Central memory CD8-positive, alpha-beta T cell (primary cell): Measurements from ENCODE around the gene GSK3B.

Experiments used
- ATAC-seq: fragments of 150-1000 bp; cut with Tn5 transposase; replicated peaks from 2 replicates; pipeline ENCODE4 v1.10.0; 2022; ENCODE audit warnings: mild to moderate bottlenecking, moderate FRiP score, moderate number of reproducible peaks; ENCODE audit not compliant: poor library complexity, severe bottlenecking; ENCODE audit errors: extremely low read depth
- DNase-seq, 2 donors: peaks; one replicate each; pipeline ENCODE4 v3.0.0; 2021; ENCODE audit warnings: low spot score in 2 of 2
- H3K27ac Mint-ChIP-seq: one replicate; pipeline ENCODE4 v1.8.0; 2022; ENCODE audit warnings: low read depth, mild to moderate bottlenecking, moderate library complexity, mixed read lengths
- H3K27me3 Mint-ChIP-seq: one replicate; pipeline ENCODE4 v1.8.0; 2022; ENCODE audit warnings: mixed read lengths
- H3K36me3 Mint-ChIP-seq: one replicate; pipeline ENCODE4 v1.8.0; 2022; ENCODE audit warnings: mild to moderate bottlenecking, moderate library complexity, mixed read lengths; ENCODE audit not compliant: insufficient read depth
- H3K4me1 Mint-ChIP-seq: one replicate; pipeline ENCODE4 v1.8.0; 2022; ENCODE audit warnings: mixed read lengths
- H3K4me3 Mint-ChIP-seq: one replicate; pipeline ENCODE4 v1.8.0; 2022; ENCODE audit warnings: mild to moderate bottlenecking, moderate library complexity, mixed read lengths
- H3K9me3 Mint-ChIP-seq: one replicate; pipeline ENCODE4 v1.8.0; 2022; ENCODE audit warnings: mixed read lengths

Gene GSK3B

GRCh38 chr3:119800844-119801243, 293.4 kb downstream of the GSK3B start:
- Mint-ChIP-seq H3K4me1 (no peaks in the 10 kb centered on the region), H3K9me3 (no peaks in the 10 kb centered on the region), H3K27ac (no peak overlapping the region), H3K36me3 (peaks cover 4% of the 10 kb centered on the region), H3K4me3 (no peak overlapping the region), H3K27me3 (peaks cover 12% of the 10 kb centered on the region)
- ATAC-seq (no peak), DNase-seq (no peak)

GRCh38 chr3:119796785-119797184, 297.5 kb downstream of the GSK3B start:
- Mint-ChIP-seq H3K27me3 (peaks cover 12% of the 10 kb centered on the region), H3K27ac (no peak overlapping the region), H3K9me3 (no peaks in the 10 kb centered on the region), H3K4me1 (no peaks in the 10 kb centered on the region), H3K4me3 (no peak overlapping the region), H3K36me3 (peaks cover 4% of the 10 kb centered on the region)
- ATAC-seq, result no peak
- DNase-seq, result no peak

GRCh38 chr3:119796368-119796767, 297.9 kb downstream of the GSK3B start:
- Mint-ChIP-seq H3K36me3 (peaks cover 4% of the 10 kb centered on the region), H3K27me3 (peaks cover 12% of the 10 kb centered on the region), H3K4me3 (no peak overlapping the region), H3K4me1 (no peaks in the 10 kb centered on the region), H3K27ac (no peak overlapping the region), H3K9me3 (no peaks in the 10 kb centered on the region)
- ATAC-seq, result no peak
- no peak for DNase-seq

GRCh38 chr3:119795849-119796248, 298.4 kb downstream of the GSK3B start:
- DNase-seq (no peak), ATAC-seq (no peak)
- H3K9me3 Mint-ChIP-seq, result no peaks in the 10 kb centered on the region
- H3K27ac Mint-ChIP-seq, result no peak overlapping the region
- H3K4me3 Mint-ChIP-seq, result no peak overlapping the region
- H3K27me3 Mint-ChIP-seq, result peaks cover 10% of the 10 kb centered on the region
- no peaks in the 10 kb centered on the region for H3K4me1 Mint-ChIP-seq
- H3K36me3 Mint-ChIP-seq, result peaks cover 4% of the 10 kb centered on the region

GRCh38 chr3:119794971-119795612, 299.2 kb downstream of the GSK3B start:
- Mint-ChIP-seq H3K27ac (no peak overlapping the region), H3K36me3 (peaks cover 4% of the 10 kb centered on the region), H3K9me3 (no peaks in the 10 kb centered on the region), H3K4me1 (no peaks in the 10 kb centered on the region), H3K4me3 (no peak overlapping the region), H3K27me3 (peaks cover 3% of the 10 kb centered on the region)
- ATAC-seq, result no peak
- no peak for DNase-seq

- no peak for DNase-seq
- no peak for ATAC-seq
- peaks cover 4% of the 10 kb centered on the region for H3K36me3 Mint-ChIP-seq
- H3K4me3 Mint-ChIP-seq, result no peak overlapping the region
- H3K4me1 Mint-ChIP-seq, result no peaks in the 10 kb centered on the region
- no peak overlapping the region for H3K27ac Mint-ChIP-seq
- H3K9me3 Mint-ChIP-seq, result no peaks in the 10 kb centered on the region
- H3K27me3 Mint-ChIP-seq, result no peaks in the 10 kb centered on the region
Measured at GRCh38 chr3:119794401-119794800, 299.8 kb downstream of the GSK3B start.

GRCh38 chr3:119792270-119792669, 302.0 kb downstream of the GSK3B start:
- Mint-ChIP-seq H3K36me3 (no peaks in the 10 kb centered on the region), H3K27me3 (no peaks in the 10 kb centered on the region), H3K9me3 (no peaks in the 10 kb centered on the region), H3K4me3 (no peak overlapping the region), H3K4me1 (no peaks in the 10 kb centered on the region), H3K27ac (no peak overlapping the region)
- DNase-seq (no peak), ATAC-seq (no peak)

GRCh38 chr3:119790369-119790768, 303.9 kb downstream of the GSK3B start:
- Mint-ChIP-seq H3K27ac (no peak overlapping the region), H3K9me3 (no peaks in the 10 kb centered on the region), H3K27me3 (no peaks in the 10 kb centered on the region), H3K36me3 (no peaks in the 10 kb centered on the region), H3K4me1 (no peaks in the 10 kb centered on the region), H3K4me3 (no peak overlapping the region)
- ATAC-seq, result no peak
- DNase-seq, result no peak

- DNase-seq (no peak), ATAC-seq (no peak)
- H3K9me3 Mint-ChIP-seq, result no peaks in the 10 kb centered on the region
- no peaks in the 10 kb centered on the region for H3K27me3 Mint-ChIP-seq
- no peak overlapping the region for H3K27ac Mint-ChIP-seq
- H3K36me3 Mint-ChIP-seq, result no peaks in the 10 kb centered on the region
- no peaks in the 10 kb centered on the region for H3K4me1 Mint-ChIP-seq
- H3K4me3 Mint-ChIP-seq, result no peak overlapping the region
Measured at GRCh38 chr3:119786409-119786808, 307.8 kb downstream of the GSK3B start.

GRCh38 chr3:119783883-119784282, 310.4 kb downstream of the GSK3B start:
- no peak for DNase-seq
- no peak for ATAC-seq
- H3K4me1 Mint-ChIP-seq, result no peaks in the 10 kb centered on the region
- no peak overlapping the region for H3K27ac Mint-ChIP-seq
- H3K4me3 Mint-ChIP-seq, result no peak overlapping the region
- H3K9me3 Mint-ChIP-seq, result no peaks in the 10 kb centered on the region
- H3K36me3 Mint-ChIP-seq, result no peaks in the 10 kb centered on the region
- H3K27me3 Mint-ChIP-seq, result no peaks in the 10 kb centered on the region

- Mint-ChIP-seq H3K9me3 (no peaks in the 10 kb centered on the region), H3K4me1 (no peaks in the 10 kb centered on the region), H3K27me3 (no peaks in the 10 kb centered on the region), H3K4me3 (no peak overlapping the region), H3K36me3 (no peaks in the 10 kb centered on the region), H3K27ac (no peak overlapping the region)
- ATAC-seq (no peak), DNase-seq (no peak)
Measured at GRCh38 chr3:119783255-119783654, 311.0 kb downstream of the GSK3B start.

- no peaks in the 10 kb centered on the region for H3K9me3 Mint-ChIP-seq
Measured at GRCh38 chr3:119782460-119782859, 311.8 kb downstream of the GSK3B start.

GRCh38 chr3:119781330-119782198, 312.7 kb downstream of the GSK3B start, which contains the start of gene NR1I2:
Gene NR1I2 (plus strand): TSS chr3:119782101.
- no peaks in the 10 kb centered on the region for H3K27me3 Mint-ChIP-seq
- H3K4me3 Mint-ChIP-seq, result no peak within 1 kb of the TSS
- H3K27ac Mint-ChIP-seq, result no peak within 1 kb of the TSS
- no peaks in the 10 kb centered on the region for H3K4me1 Mint-ChIP-seq
- DNase-seq (no peak), ATAC-seq (no peak)
- H3K9me3 Mint-ChIP-seq, result peaks cover under 1% of the 10 kb centered on the region
- H3K36me3 Mint-ChIP-seq, result no peaks in the 10 kb centered on the region

More at GRCh38 chr3:119782460-119782859, 311.8 kb downstream of the GSK3B start:
- no peak for ATAC-seq
- DNase-seq, result no peak
- H3K27ac Mint-ChIP-seq, result no peak overlapping the region
- no peaks in the 10 kb centered on the region for H3K4me1 Mint-ChIP-seq
- H3K36me3 Mint-ChIP-seq, result no peaks in the 10 kb centered on the region
- H3K4me3 Mint-ChIP-seq, result no peak overlapping the region
- no peaks in the 10 kb centered on the region for H3K27me3 Mint-ChIP-seq
